Activated gamma-delta T cell (primary cell): ENCODE measurements around the gene SIGLECL1.
"Not testable (repeated sequence)": the region's sequence is repeated elsewhere in the genome, so short reads cannot be mapped to it uniquely, and the experiment has no call there.

Experiments
- DNase-seq: peaks from one replicate; lab custom pipeline; 2025; lab: John Stamatoyannopoulos, UW
- total RNA-seq, 2 donors: gene quantifications; one replicate each; lab custom pipeline; 2026; lab: John Stamatoyannopoulos, UW

Gene SIGLECL1
- 0 reads per million in 2 donors for total RNA-seq

DNA sequence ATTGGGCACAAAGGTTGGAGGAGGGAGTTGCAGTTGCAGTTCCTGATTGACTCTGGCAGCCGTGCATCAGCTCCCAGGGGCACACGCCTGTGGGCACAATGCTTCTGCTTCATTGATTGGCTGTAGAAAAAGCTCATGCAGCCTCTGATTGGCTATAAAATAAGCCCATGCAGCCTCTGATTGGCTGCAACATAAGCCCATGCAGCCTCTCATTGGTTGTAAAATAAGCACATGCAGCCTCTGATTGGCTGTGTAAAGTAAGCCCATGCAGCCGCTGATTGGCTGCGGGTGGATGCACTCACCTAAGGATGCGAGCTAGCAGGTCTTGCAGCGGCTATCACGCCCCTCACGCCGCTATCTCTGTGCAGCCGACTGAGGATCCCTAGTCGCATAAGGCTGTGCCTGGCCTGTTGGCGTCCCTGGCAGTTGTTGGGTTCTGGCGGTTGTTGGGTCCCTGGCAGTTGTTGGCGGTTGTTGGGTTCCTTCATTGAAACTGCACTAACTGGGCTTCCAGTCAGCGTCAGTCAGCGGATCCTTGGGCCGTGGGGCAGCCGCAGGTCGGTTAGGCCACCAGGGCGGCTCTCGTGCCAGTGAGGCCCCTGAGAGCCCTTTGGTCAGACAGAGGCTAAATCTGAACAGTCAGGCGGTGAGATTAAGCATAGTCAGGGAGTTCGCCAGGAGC is at the start of gene SIGLECL1:
Gene SIGLECL1, plus strand, starts transcription at position 295 of the 682 bp plus-strand sequence. CDS start 12,993 bp downstream, outside the sequence.
- no peak for DNase-seq

DNA sequence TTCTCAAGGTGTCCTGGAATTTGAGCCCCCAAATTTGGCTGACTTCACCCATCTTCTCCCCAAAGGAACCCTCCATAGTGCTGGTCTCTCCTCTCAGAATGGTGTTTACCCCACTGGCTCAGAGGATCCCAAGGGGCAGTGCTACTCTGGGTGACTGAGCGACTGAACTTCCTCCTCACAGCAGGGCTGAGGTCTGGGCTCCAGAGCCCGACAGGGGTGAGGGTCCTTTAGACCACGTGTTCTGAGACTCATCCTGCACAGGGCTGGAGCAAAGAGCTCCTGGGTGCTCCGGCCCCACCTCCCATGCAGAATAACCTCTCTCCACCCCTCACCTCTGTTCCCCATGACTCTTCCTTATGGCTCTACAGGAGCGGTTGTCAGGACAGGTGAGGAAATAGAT is 49.2 kb upstream of the SIGLECL1 start:
- no peak for DNase-seq

DNA sequence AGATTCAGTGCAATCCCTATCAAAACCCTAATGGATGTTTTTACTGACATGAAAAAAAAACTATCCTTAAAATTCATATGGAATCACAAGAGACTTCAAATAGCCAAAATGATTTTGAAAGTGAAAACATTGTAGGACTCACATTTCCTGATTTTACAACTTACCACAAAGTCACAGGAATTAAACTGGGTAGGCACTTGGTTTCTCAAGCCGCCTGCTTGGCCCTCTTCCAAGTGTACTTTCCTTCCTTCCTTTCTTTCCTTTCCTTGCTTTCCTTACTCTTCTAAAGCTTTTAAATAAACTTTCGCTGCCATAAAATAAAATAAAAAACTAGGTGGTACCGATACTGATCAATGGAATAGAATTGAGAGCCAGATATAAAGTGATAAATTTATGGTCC is 47.0 kb upstream of the SIGLECL1 start:
- no peak for DNase-seq

DNA sequence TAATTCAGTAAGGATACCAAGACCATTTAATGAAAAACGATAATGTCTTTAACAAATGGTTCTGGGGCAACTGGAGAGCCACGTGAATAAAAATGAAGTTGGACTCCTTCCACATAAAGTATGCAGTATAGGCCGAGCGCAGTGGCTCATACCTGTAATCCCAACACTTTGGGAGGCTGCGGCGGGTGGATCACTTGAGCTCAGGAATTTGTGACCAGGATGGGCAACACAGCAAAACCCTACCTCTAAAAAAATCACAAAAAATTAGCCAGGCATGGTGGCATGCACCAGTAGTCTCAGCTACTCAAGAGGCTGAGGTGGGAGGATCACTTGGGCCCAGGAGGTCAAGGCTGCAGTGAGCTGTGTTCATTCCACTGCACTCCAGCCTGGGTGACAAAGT is 46.6 kb upstream of the SIGLECL1 start:
- DNase-seq, result no peak

DNA sequence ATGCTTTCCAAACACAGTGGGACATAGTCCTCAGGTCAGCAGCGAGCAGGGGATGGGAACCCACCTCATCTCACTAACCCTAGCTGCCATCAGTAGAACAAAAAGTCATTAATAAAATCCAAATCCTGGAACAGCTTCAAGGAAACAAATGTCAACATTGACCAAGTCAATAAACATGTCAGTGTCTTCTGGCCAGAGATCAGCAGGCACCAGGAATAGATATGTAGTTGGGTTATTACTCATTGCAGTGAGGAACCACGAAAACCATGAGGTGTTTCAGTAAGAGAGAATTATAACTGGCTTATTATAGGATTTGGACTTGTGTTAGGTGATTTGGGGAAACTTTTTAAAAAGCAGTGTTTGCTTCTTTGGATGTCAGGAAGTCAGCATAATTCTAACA is 43.1 kb upstream of the SIGLECL1 start:
- no peak for DNase-seq

DNA sequence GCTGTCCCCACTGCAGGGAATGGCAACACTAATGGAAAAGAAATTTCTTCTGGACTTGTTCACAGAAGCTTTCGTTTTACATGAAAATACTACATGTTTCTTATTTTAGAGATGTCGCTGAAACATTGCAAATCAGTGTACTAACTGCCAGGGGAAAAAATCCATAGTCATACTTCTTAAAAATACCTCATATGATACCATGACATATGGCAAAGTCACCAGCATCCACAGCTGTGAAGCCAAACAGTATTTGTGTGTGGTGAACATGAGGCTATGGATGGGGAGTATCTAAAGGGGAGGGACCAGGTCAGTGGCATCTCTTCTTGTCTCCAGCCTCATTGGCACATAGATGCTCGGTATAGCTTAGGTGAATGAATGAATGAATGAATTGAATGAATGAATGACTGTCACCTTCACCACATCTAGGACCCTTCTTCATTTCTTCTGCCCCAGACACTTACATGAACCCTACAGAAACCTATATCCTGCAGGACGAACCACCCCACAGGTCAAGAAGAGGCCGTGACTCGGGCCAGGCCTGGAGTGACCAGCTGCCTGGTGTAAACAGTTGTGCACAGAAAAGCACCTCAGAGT is 40.6 kb upstream of the SIGLECL1 start:
- no peak for DNase-seq

DNA sequence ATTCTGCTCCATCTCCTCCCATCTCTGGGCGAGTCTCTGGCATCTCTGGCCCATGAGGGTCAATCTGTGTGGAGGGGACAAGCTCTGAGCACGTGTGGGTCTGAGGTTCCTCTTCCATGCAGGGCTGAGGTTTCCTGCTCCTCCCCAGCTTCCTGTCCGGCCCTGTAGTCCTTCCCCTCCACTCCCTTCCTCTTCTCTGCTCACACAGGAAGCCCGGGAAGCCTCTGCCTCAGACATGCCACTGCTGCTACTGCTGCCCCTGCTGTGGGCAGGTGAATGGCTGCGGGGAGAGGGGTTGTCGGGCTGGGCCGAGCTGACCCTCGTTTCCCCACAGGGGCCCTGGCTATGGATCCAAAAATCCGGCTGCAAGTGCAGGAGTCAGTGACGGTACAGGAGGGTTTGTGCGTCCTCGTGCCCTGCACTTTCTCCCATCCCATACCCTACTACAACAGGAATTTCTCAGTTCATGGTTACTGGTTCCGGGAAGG is 40.0 kb upstream of the SIGLECL1 start:
- DNase-seq, result not testable (repeated sequence)

DNA sequence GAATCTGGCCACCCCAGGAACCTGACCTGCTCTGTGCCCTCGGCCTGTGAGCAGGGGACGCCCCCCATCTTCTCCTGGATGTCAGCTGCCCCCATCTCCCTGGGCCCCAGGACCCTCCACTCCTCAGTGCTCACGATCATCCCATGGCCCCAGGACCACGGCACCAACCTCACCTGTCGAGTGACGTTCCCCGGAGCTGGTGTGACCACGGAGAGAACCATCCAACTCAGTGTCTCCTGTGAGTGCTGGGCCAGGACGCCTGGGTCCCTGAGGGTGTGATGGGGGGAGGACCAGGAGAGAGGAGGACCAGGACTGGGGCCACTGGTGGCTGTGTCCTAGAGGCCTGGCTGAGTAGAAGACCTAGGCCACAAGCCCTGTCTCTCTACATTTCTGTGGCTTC is 39.0 kb upstream of the SIGLECL1 start:
- no peak for DNase-seq

DNA sequence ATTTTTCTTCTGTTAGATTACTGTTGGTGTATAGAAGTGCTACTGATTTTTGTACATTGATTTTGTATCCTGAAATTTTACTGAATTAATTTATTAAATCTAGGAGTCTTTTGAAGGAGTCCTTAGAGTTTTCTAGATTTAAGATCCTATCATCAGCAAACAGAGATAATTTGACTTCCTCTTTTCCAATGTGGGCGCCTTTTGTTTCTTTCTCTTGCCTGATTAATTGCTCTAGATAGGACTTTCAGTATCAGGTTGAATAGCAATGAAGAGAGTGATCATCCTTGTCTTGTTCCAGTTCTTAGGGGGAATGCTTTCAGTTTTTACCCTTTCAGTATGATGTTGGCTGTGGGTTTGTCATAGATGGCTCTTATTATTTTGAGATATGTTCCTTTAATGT is 31.6 kb upstream of the SIGLECL1 start:
- DNase-seq, result no peak

DNA sequence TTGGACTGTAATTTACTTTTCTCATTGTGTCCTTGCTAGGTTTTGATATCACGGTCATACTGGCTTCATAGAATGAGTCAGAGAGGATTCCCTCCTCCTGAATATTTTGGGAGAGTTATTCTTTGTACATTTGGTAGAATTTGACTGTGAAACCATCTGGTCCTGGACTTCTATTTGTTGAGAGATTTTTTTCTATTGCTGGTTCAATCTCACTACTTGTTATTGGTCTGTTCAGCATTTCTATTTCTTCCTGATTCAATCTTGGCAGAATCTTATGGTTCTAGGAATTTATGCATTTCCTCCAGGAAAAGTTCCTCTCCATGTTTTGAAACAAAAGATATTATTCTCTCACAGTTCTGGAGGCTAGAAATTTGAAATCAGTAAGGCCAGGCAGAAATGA is 30.9 kb upstream of the SIGLECL1 start:
- DNase-seq, result no peak

DNA sequence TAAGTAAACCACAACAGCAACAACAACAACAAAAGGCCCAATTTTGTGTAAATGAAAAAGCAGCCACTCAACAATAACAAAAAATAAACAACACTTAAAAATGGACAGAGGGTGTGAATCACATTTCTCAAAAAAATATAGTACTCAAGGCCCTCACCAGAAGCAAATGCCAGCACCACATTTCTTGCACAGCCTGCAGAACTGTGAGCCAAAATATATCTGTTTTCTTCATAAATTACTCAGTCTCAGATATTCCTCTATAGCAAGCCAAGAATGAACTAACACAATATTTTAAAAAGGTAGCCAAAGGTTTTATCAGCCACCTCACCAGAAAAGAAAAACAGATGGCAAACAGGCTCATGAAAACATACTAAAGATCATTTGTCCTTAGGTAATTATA is 29.9 kb upstream of the SIGLECL1 start:
- DNase-seq, result no peak

DNA sequence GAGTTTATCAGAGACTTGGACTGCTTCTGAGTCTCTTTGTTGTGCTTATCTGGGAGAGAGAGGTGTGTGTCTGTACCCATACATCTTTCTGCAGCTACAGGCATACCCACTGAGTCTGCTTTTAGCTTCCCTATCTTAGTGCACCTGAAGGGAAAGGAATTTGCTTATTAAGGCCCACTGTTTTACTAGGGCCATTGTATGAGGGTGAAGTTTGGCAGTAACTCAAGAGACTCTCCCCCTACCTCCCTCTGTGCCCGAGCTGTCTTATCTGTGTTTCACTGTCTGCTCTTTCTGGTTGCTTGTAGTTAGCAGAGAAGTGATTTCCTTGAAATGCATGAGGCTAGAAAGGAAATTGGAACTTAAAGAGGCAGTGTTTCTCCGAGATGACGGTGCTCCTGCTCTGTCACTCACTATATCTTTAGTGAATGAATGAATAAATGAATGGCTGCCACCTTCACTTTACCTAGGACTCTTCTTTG is 26.7 kb upstream of the SIGLECL1 start:
- DNase-seq, result no peak

DNA sequence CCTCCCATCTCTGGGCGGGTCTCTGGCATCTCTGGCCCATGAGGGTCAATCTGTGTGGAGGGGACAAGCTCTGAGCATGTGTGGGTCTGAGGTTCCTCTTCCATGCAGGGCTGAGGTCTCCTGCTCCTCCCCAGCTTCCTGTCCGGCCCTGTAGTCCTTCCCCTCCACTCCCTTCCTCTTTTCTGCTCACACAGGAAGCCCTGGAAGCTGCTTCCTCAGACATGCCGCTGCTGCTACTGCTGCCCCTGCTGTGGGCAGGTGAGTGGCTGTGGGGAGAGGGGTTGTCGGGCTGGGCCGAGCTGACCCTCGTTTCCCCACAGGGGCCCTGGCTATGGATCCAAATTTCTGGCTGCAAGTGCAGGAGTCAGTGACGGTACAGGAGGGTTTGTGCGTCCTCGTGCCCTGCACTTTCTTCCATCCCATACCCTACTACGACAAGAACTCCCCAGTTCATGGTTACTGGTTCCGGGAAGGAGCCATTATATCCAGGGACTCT is 25.9 kb upstream of the SIGLECL1 start, which contains the start of gene CD33:
Gene CD33, plus strand, starts transcription at position 183 of the 496 bp plus-strand sequence. Its CDS starts 39 bp downstream, at position 222.
- DNase-seq, result not testable (repeated sequence)

DNA sequence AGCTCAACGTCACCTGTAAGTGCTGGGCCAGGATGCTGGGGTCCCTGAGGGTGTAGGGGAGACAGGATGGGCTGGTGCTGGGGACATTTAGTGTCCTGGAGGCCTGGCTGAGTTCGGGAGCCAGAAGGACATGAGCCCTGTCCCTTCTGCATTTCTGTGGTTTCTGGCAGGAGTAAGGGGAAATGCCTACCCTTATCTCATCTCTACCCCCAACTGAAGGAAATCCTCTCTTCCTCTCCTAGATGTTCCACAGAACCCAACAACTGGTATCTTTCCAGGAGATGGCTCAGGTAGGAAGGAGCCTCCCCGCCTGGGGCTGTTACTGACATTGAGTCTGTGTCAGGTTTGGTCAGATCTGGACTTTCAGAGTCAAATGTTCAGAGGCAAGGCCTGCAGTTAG is 24.8 kb upstream of the SIGLECL1 start:
- no peak for DNase-seq

DNA sequence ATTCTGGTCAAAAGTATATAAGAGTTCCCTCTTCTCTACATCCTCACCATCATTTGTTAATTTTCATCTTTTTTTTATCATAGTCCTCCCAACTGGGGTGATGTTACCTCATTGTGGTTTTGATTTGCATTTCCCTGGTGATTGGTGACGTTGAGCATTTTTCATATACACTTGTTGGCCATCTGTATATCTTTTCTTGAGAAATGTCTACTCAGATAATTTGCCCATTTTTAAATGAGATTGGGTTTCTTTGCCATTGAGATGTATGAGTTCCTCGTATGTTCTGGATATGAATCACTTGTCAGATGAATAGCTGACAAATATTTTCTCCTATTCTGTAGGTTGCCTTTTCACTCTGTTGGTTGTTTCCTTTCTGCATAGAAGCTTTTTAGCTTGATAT is 23.6 kb upstream of the SIGLECL1 start:
- no peak for DNase-seq

DNA sequence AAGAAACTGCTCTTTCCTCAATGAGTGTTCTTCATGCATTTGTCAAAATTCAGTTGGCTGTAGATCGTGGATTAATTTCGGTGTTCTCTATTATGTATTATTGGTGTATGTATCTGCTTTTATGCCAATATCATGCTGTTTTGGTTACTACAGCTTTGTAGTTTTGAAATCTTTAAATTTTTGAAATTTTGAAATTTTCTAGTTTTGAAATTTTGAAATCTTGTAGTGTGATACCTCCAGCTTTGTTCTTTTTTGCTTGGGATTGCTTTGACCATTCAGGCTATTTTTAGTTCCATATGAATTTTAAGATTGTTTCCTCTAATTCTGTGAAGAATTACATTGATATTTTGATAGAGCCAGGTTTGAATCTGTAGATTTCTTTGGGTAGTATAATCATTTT is 22.9 kb upstream of the SIGLECL1 start:
- DNase-seq, result no peak

DNA sequence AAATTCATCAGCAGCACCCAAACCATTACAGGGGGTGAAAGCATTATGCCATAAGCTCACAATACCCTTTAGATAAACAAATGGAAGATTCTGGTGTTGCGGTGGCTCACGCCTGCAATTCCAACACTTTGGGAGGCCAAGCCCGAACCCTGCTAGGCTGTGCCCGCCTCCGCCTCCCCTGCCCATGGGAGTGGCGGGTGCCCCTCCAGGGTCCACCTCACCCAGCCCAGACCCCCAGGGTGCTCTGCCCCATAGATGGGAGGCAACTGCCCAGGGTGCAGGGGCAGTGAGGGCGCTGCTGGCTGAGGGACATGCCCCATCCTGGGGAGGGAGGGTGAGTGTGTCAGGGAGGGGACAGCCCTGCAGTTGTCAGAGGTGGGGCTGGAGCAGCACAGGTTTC is 10.0 kb upstream of the SIGLECL1 start:
- no peak for DNase-seq

DNA sequence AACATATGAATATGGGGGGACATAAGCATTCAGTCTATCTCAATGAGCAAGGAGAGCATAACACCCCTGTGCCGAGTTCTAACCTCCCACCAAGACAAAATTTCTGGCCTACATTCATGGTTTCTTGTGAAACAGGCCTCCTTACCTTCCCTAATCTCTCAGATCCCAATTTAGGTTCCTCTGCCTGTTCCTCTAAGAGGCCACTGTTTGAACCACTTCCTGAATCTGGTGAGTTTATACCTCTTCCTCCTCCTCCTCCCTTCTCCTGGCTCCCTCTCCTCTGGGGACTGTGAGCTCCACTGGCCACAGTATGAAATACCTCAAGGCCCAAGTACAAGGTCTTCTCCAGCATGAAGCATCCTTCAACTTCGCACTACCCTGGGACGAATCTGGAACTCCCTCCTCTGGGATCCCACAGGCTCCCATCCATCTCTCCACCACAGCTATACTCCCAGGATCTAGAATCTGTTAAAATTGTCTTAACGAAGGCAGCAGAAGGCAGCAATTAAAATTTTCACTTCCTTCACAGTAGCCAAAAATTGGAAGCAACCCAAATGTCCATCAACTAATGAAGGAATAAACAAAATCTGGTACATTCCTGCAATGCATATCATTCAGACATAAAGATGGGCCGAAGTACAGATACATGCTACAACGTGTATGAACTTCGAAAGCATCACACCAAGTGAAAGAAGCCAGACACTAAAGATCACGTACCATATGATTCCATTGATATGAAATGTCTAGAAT is 7.8 kb upstream of the SIGLECL1 start:
- no peak for DNase-seq

DNA sequence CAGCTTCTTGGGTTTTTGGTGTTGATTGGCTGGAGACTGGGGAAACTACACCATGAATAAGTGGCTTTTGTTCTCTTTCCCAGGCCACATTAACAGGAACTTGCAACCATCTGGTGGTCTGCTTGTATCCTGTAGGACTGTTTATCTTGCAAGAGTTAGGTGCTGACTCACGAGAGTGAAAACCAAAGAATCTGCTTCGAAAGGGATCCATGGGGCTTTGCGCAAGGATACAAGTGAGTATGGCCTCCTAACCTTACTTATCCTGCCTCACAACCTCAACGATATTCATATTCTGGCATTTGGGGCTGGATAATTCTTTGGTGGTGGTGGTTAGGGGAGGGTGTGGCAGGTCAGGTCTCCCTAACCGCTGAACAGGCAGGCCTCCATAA is 4.7 kb upstream of the SIGLECL1 start:
- no peak for DNase-seq

DNA sequence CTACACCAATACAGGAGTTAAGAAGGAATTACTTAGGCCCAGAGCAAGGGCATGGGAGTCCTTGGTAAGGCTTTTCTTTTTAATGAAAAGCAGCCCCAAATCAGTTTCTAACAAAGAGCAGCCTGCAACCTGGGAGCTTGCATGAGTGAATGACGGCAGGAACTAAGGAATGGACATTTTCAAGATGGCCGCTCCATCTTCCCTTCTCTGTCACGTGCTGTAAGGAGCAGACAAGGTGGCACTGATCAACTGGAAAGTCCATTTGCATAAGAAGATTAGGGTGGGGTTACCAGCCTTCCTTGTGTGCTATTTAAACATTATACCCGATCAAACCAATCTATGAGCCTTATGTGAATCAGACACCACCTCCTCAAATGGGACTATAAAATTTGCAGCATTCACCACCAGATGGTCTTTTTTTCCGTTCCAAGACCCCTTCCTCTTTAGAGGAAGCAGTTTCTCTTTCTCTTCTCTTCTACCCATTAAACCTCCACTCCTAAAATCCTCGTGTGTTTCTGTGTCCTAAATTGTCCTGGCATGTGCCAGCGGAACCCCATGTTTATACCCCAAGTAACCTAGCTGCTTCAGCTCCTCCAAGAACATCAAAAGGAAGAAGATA is 2.8 kb upstream of the SIGLECL1 start:
- no peak for DNase-seq

DNA sequence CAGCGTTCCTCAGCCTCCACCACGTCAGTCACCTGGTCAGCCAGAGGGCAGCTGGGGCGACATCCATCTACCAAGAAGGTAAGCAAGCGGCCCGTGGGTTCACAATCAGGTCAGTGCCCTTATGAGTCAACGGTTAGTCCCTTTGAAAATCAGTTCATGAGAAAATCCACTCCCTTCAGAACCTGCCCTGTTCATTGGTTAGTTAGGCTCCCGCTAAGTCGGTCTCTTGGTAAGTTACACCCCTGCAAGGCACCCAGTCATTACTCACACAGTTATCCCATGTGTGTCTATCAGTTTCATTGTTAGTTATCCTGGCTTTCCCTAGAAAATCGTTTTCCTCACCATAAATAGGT is 564 bp downstream of the SIGLECL1 start:
- DNase-seq, result no peak
